Astrocyte of the spinal cord (primary cell): ENCODE data around the gene TMEM255B.

Experiments used
- DNase-seq: peaks from one replicate; pipeline ENCODE4 v3.0.0; 2011; ENCODE audit warnings: low read depth, low spot score
- H3K4me3 ChIP-seq: 2 replicates; pipeline ENCODE4 v1.5.1; 2011; ENCODE audit warnings: low read depth, mild to moderate bottlenecking, low read length, moderate library complexity
- CTCF ChIP-seq: IDR thresholded peaks from 2 replicates; pipeline ENCODE4 v1.5.1; 2012; ENCODE audit warnings: low read depth, mild to moderate bottlenecking, low read length, inconsistent platforms
- in situ Hi-C: cut with HindIII; loops from 2 replicates; pipeline ENCODE4 v1.10.0; 2017; ENCODE audit warnings: low sequenced_read_pairs

TMEM255B gene

GRCh38 chr13:113736258-113736731 lies 22.7 kb upstream of the TMEM255B start:
- no peak overlapping the region for H3K4me3 ChIP-seq
- in situ Hi-C loops = no loop called here
- DNase-seq = no peak
- TF ChIP-seq CTCF = no peak

DNA sequence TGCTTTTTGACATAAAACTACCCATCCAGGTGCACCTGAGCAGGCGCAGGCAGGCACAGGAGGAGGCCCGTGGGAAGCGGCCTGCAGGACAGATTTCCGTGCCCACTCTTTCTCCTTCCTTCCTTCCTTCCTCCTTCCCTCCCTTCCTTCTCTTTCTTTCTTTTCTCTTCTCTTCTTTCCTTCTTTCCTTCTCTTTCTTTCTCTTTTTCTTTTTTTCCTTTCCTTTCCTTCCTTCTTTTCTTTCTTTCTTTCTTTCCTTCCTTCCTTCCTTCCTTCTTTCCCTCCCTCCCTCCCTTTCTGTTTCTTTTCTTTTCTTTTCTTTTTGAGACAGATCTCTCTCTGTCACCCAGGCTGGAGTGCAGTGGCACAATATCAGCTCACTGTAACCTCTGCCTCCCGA lies 21.2 kb upstream of the TMEM255B start:
- no peak overlapping the region for H3K4me3 ChIP-seq
- no peak for TF ChIP-seq CTCF
- no peak for DNase-seq
- in situ Hi-C loops = no loop called here

GRCh38 chr13:113739527-113740285 lies 19.3 kb upstream of the TMEM255B start:
- in situ Hi-C loops = no loop called here
- no peak for TF ChIP-seq CTCF
- DNase-seq = no peak

DNA sequence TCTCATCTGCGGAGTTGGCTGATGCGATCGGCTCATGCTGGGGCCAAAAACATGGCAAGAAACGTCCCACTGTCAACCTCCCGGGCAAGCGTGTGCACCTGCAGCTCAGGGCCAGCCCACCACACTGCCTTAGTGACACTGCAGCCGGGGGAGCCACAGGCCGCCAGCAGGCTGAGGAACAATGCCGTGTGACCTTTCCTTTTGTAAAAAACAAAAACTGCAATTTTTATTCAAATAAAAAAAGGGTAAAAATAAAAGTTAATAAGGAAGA lies 18.8 kb upstream of the TMEM255B start:
- H3K4me3 ChIP-seq = no peak overlapping the region
- no peak for DNase-seq
- TF ChIP-seq CTCF = no peak
- in situ Hi-C loops = no loop called here

More at GRCh38 chr13:113739527-113740285, 19.3 kb upstream of the TMEM255B start:
- H3K4me3 ChIP-seq = no peak overlapping the region

DNA sequence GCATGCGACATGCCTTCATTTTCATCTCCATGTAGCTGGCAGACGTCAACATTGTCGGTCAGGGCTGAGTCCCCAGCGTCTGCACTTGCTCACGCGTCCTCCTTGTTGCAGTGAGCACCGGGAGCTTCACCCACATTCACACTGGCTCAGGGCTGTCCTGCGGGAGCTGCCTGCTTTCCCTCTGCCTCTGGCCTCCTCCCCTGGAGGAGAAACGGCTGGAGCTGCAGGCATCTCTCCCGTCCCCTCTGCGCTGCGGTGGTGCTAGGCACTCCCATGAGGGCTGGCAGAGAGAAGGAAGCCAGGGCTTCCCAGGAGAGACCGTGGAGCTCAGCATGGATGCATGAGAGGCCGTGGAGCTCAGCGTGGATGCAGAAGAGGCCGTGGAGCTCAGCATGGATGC lies 18.4 kb upstream of the TMEM255B start:
- in situ Hi-C loops = no loop called here
- TF ChIP-seq CTCF = no peak
- H3K4me3 ChIP-seq = no peak overlapping the region
- no peak for DNase-seq

- H3K4me3 ChIP-seq = no peak overlapping the region
- no peak for TF ChIP-seq CTCF
- peak; percentile 16 for DNase-seq
- in situ Hi-C loops = no loop called here
Measured at GRCh38 chr13:113741191-113741668, 17.8 kb upstream of the TMEM255B start.
